Neural cell (in vitro differentiated cells): ENCODE data around the gene TRIOBP. TPM values are rescaled to one million over a fixed set of nuclear protein-coding genes. Genes with fewer than 3 reads are reported as not detected.

ENCODE experiments used
- H2AFZ ChIP-seq: fragments of 200-600, 300-800 bp; sonication (generic), shearing (Covaris generic); 2 replicates; pipeline ENCODE4 v1.6.0; 2014; ENCODE audit warnings: low read depth, mild to moderate bottlenecking, antibody characterized with exemption, low read length, moderate library complexity
- H3F3A ChIP-seq: fragments of 200-600 bp; shearing (Covaris generic); 2 replicates; pipeline ENCODE4 v1.6.1; 2016; ENCODE audit warnings: mild to moderate bottlenecking, moderate library complexity, mixed read lengths, antibody characterized with exemption, low read length; ENCODE audit not compliant: insufficient read depth, poor library complexity, severe bottlenecking
- H3K27ac ChIP-seq: fragments of 200-600, 300-800 bp; sonication (generic), shearing (Covaris generic); 2 replicates; pipeline ENCODE4 v1.5.1; 2014; ENCODE audit warnings: mild to moderate bottlenecking, low read length, moderate library complexity
- H3K27me3 ChIP-seq: fragments of 300-800, 200-600 bp; sonication (generic), shearing (Covaris generic); 2 replicates; pipeline ENCODE4 v1.6.0; 2014; ENCODE audit warnings: mild to moderate bottlenecking, low read depth, low read length, moderate library complexity; ENCODE audit not compliant: insufficient read depth
- H3K36me3 ChIP-seq: fragments of 300-800, 200-600 bp; sonication (generic), shearing (Covaris generic); 2 replicates; pipeline ENCODE4 v1.5.1; 2014; ENCODE audit warnings: mild to moderate bottlenecking, antibody characterized with exemption, low read length, moderate library complexity; ENCODE audit not compliant: insufficient read depth
- H3K4me2 ChIP-seq: fragments of 300-800, 200-600 bp; sonication (generic), shearing (Covaris generic); 2 replicates; pipeline ENCODE4 v1.6.0; 2014; ENCODE audit warnings: mild to moderate bottlenecking, low read length
- H3K4me3 ChIP-seq: fragments of 300-800, 200-600 bp; sonication (generic), shearing (Covaris generic); 2 replicates; pipeline ENCODE4 v1.5.1; 2014; ENCODE audit warnings: mild to moderate bottlenecking, low read length, moderate library complexity
- H3K79me2 ChIP-seq: fragments of 200-600 bp; shearing (Covaris generic); replicated peaks from 2 replicates; pipeline ENCODE4 v1.6.0; 2014; ENCODE audit warnings: mild to moderate bottlenecking, low read length, moderate library complexity; ENCODE audit not compliant: insufficient read depth
- H3K9ac ChIP-seq: fragments of 300-800, 200-600 bp; sonication (generic), shearing (Covaris generic); 2 replicates; pipeline ENCODE4 v1.6.1; 2016; ENCODE audit warnings: mild to moderate bottlenecking, low read length, mixed read lengths
- H3K9me2 ChIP-seq: fragments of 200-600 bp; shearing (Covaris generic); 2 replicates; pipeline ENCODE4 v1.6.1; 2016; ENCODE audit warnings: mild to moderate bottlenecking, low read length, mixed read lengths; ENCODE audit not compliant: insufficient read depth
- H3K9me3 ChIP-seq: fragments of 200-600, 300-800 bp; sonication (generic), shearing (Covaris generic); 2 replicates; pipeline ENCODE4 v1.6.1; 2016; ENCODE audit warnings: mild to moderate bottlenecking, mixed run types, low read length, moderate library complexity, mixed read lengths
- H4K20me1 ChIP-seq: fragments of 200-600 bp; shearing (Covaris generic); 2 replicates; pipeline ENCODE4 v1.6.1; 2016; ENCODE audit warnings: mild to moderate bottlenecking, mixed run types; ENCODE audit not compliant: insufficient read depth
- EP300 ChIP-seq: fragments of 450-650 bp; conservative IDR thresholded peaks from 2 replicates; pipeline ENCODE4 v1.6.1; 2014; ENCODE audit warnings: antibody characterized with exemption, mild to moderate bottlenecking, moderate library complexity; ENCODE audit not compliant: poor library complexity, severe bottlenecking
- EZH2 ChIP-seq: fragments of 200-600, 300-800 bp; shearing (Covaris generic), sonication (generic); IDR thresholded peaks from 2 replicates; pipeline ENCODE4 v1.6.1; 2014; ENCODE audit warnings: antibody characterized with exemption, low read length, borderline replicate concordance, mild to moderate bottlenecking; ENCODE audit not compliant: insufficient read depth, poor library complexity, severe bottlenecking
- MXI1 ChIP-seq: fragments of 450-650 bp; conservative IDR thresholded peaks from 2 replicates; pipeline ENCODE4 v1.6.1; 2014; ENCODE audit warnings: antibody characterized with exemption, mild to moderate bottlenecking; ENCODE audit not compliant: poor library complexity, severe bottlenecking
- POLR2AphosphoS5 ChIP-seq: IDR thresholded peaks from 2 replicates; pipeline ENCODE4 v1.6.1; 2012
- RAD21 ChIP-seq: fragments of 450-650 bp; conservative IDR thresholded peaks from 2 replicates; pipeline ENCODE4 v1.6.1; 2014; ENCODE audit warnings: antibody characterized with exemption, mild to moderate bottlenecking, moderate library complexity
- SMC3 ChIP-seq: fragments of 450-650 bp; conservative IDR thresholded peaks from 2 replicates; pipeline ENCODE4 v1.6.1; 2014; ENCODE audit warnings: antibody characterized with exemption, mild to moderate bottlenecking, moderate library complexity; ENCODE audit not compliant: poor library complexity
- TAF1 ChIP-seq: IDR thresholded peaks from 2 replicates; pipeline ENCODE4 v1.6.1; 2012; ENCODE audit warnings: low read depth
- polyA plus RNA-seq: library from polyadenylated mRNA; depleted of rRNA; stranded (reverse); fragments of >200 nt; gene quantifications from 2 replicates; pipeline ENCODE4 v1.2.3, GENCODE V29; 2014
- TF ChIP-seq, protein P1 (sequence below): IDR thresholded peaks from 2 replicates; pipeline ENCODE4 v1.6.1; 2012; ENCODE audit warnings: borderline replicate concordance
- TF ChIP-seq, protein P2 (sequence below): fragments of 450-650 bp; IDR thresholded peaks from 2 replicates; pipeline ENCODE4 v1.5.1; 2014; ENCODE audit warnings: antibody characterized with exemption, mild to moderate bottlenecking, moderate library complexity; ENCODE audit not compliant: poor library complexity, severe bottlenecking

TRIOBP gene
- polyA plus RNA-seq, 1 donor from 2014 or later = 16.2 TPM

DNA sequence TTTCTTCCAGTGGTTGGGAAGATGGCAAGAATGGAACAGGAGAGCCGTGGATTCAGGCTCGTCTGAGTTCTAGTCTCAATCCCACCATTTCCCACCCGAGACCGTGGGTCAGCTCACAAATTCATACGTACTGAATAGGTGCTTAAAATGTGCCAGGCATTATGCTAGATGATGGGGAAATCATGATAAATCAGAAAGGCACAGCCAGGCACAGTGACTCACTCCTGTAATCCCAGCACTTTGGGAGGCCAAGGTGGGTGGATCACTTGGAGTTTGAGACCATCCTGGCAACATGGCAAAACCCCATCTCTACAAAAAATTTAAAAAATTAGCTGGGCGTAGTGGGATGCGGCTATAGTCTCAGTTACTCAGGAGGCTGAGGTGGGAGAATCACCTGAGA lies 7.1 kb downstream of the TRIOBP start:
- Histone ChIP-seq H3K36me3 (no peaks in the 10 kb centered on the region), H3K27ac (no peak overlapping the region), H3F3A (no peaks in the 10 kb centered on the region), H3K9ac (no peak overlapping the region), H4K20me1 (no peaks in the 10 kb centered on the region), H3K9me3 (no peaks in the 10 kb centered on the region), H3K27me3 (no peaks in the 10 kb centered on the region), H3K4me3 (no peak overlapping the region), H3K9me2 (no peaks in the 10 kb centered on the region), H2AFZ (no peak overlapping the region), H3K4me2 (no peak overlapping the region), H3K79me2 (no peaks in the 10 kb centered on the region)
- TF ChIP-seq SMC3 = no peak
- no peak for TF ChIP-seq TAF1
- TF ChIP-seq EP300 = no peak
- no peak for TF ChIP-seq POLR2AphosphoS5
- TF ChIP-seq, protein P1, sequence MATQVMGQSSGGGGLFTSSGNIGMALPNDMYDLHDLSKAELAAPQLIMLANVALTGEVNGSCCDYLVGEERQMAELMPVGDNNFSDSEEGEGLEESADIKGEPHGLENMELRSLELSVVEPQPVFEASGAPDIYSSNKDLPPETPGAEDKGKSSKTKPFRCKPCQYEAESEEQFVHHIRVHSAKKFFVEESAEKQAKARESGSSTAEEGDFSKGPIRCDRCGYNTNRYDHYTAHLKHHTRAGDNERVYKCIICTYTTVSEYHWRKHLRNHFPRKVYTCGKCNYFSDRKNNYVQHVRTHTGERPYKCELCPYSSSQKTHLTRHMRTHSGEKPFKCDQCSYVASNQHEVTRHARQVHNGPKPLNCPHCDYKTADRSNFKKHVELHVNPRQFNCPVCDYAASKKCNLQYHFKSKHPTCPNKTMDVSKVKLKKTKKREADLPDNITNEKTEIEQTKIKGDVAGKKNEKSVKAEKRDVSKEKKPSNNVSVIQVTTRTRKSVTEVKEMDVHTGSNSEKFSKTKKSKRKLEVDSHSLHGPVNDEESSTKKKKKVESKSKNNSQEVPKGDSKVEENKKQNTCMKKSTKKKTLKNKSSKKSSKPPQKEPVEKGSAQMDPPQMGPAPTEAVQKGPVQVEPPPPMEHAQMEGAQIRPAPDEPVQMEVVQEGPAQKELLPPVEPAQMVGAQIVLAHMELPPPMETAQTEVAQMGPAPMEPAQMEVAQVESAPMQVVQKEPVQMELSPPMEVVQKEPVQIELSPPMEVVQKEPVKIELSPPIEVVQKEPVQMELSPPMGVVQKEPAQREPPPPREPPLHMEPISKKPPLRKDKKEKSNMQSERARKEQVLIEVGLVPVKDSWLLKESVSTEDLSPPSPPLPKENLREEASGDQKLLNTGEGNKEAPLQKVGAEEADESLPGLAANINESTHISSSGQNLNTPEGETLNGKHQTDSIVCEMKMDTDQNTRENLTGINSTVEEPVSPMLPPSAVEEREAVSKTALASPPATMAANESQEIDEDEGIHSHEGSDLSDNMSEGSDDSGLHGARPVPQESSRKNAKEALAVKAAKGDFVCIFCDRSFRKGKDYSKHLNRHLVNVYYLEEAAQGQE = no peak
- no peak for TF ChIP-seq EZH2
- no peak for TF ChIP-seq MXI1
- no peak for TF ChIP-seq RAD21
- TF ChIP-seq, protein P2, sequence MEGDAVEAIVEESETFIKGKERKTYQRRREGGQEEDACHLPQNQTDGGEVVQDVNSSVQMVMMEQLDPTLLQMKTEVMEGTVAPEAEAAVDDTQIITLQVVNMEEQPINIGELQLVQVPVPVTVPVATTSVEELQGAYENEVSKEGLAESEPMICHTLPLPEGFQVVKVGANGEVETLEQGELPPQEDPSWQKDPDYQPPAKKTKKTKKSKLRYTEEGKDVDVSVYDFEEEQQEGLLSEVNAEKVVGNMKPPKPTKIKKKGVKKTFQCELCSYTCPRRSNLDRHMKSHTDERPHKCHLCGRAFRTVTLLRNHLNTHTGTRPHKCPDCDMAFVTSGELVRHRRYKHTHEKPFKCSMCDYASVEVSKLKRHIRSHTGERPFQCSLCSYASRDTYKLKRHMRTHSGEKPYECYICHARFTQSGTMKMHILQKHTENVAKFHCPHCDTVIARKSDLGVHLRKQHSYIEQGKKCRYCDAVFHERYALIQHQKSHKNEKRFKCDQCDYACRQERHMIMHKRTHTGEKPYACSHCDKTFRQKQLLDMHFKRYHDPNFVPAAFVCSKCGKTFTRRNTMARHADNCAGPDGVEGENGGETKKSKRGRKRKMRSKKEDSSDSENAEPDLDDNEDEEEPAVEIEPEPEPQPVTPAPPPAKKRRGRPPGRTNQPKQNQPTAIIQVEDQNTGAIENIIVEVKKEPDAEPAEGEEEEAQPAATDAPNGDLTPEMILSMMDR = no peak

DNA sequence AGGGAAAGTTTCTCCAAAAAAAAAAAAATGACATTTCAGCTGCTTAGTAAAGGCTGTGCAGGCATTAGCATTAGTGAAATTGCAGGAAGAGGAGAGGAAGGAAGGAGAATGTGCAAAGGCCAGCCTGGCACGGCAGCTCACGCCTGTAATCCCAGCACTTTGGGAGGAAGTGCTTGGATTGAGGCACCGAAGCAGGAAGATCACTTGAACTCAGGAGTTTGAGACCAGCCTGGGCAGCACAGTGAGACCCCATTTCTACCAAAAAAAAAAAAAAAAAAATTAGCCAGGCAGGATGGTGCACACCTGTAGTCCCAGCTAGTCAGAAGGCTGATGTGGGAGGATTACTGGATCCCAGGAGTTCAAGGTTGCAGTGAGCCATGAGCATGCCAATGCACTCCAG lies 7.8 kb downstream of the TRIOBP start:
- Histone ChIP-seq H3F3A (no peaks in the 10 kb centered on the region), H3K4me2 (no peak overlapping the region), H2AFZ (no peak overlapping the region), H3K9me2 (no peaks in the 10 kb centered on the region), H3K79me2 (no peaks in the 10 kb centered on the region), H4K20me1 (no peaks in the 10 kb centered on the region), H3K27me3 (no peaks in the 10 kb centered on the region), H3K9ac (no peak overlapping the region), H3K4me3 (no peak overlapping the region), H3K27ac (no peak overlapping the region), H3K9me3 (no peaks in the 10 kb centered on the region), H3K36me3 (no peaks in the 10 kb centered on the region)
- TF ChIP-seq MXI1 = no peak
- TF ChIP-seq EZH2 = no peak
- TF ChIP-seq, protein P1 = no peak
- TF ChIP-seq RAD21 = no peak
- TF ChIP-seq POLR2AphosphoS5 = no peak
- no peak for TF ChIP-seq EP300
- TF ChIP-seq SMC3 = no peak
- TF ChIP-seq, protein P2 = no peak
- no peak for TF ChIP-seq TAF1
